ENCODE data around the gene ENTPD8.

DNA sequence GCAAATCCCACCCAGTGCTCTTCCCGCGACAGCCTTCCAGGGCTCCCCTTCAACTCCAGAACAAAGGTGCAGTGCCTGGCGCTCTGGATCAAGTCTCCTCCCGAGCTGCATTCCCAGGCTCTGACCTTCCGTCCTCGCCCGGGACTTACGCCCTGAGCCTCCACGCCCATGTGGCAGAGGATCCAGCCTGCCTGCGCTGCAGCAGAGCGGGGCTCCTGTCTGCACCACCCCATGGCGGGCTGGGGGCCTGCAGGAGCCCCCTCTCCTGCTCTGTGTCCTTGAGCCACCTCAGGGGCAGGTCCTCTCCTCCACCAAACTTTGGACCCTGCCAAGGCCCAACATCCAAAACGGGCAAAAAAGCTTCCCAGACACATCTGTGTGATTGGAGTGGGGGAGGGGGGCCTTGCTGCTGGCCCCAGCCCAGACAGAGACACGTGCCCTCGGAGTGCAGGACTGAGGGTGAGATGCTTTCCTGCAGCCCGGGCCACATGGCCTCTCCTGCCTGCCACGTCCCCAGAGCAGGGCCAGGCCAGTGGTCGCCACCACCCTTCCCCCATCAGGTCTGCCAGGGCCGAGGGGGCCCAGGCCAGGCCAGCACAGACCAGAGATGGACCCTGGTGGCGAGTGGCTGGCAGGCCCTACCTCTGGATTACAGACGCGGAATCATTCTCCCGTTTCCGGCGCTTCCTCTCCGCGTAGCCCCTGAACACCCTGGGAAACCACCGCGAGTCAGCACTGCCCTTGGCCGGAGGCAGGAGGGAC, 13.6 kb upstream of the ENTPD8 start:
- TF ChIP-seq, protein P1, sequence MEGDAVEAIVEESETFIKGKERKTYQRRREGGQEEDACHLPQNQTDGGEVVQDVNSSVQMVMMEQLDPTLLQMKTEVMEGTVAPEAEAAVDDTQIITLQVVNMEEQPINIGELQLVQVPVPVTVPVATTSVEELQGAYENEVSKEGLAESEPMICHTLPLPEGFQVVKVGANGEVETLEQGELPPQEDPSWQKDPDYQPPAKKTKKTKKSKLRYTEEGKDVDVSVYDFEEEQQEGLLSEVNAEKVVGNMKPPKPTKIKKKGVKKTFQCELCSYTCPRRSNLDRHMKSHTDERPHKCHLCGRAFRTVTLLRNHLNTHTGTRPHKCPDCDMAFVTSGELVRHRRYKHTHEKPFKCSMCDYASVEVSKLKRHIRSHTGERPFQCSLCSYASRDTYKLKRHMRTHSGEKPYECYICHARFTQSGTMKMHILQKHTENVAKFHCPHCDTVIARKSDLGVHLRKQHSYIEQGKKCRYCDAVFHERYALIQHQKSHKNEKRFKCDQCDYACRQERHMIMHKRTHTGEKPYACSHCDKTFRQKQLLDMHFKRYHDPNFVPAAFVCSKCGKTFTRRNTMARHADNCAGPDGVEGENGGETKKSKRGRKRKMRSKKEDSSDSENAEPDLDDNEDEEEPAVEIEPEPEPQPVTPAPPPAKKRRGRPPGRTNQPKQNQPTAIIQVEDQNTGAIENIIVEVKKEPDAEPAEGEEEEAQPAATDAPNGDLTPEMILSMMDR (conservative IDR thresholded peaks at IDR 0.05 in 1 of 2, IDR thresholded peaks at IDR 0.05 in 1 of 2; ENCODE audit: low read depth in 1 of 2, low read length in 2 of 2): no peak
- TF ChIP-seq EZH2 (IDR thresholded peaks at IDR 0.05; ENCODE audit: low read length, missing control alignments): no peak

All from fibroblast of lung (primary cell).